Transverse colon (tissue), 4 donors: ENCODE results near the gene JMJD1C. TPM values are rescaled to one million over a fixed set of nuclear protein-coding genes. Genes with fewer than 3 reads are reported as not detected.

Experiments
- DNase-seq: peaks from one replicate; pipeline ENCODE4 v3.0.0-alpha.2; 2019
- H3K27ac ChIP-seq, 4 donors: fragments of 200-600 bp; sonication (generic); 2 replicates each; pipeline ENCODE4 v1.5.1; 2016 to 2018; ENCODE audit warnings: inconsistent platforms in 4 of 4
- H3K27me3 ChIP-seq: fragments of 200-600 bp; sonication (generic); 2 replicates; pipeline ENCODE4 v1.5.1; 2017; ENCODE audit warnings: inconsistent platforms
- H3K36me3 ChIP-seq, 4 donors: fragments of 200-600 bp; sonication (generic); 2 replicates each; pipeline ENCODE4 v1.5.1; 2017 to 2019; ENCODE audit warnings: inconsistent platforms in 4 of 4
- H3K4me1 ChIP-seq, 4 donors: fragments of 200-600 bp; sonication (generic); 2 replicates each; pipeline ENCODE4 v1.5.1; 2017 to 2020; ENCODE audit warnings: inconsistent platforms in 4 of 4
- H3K4me3 ChIP-seq, 4 donors: fragments of 200-600 bp; sonication (generic); 1 replicate in 1 of 4; 2 replicates in 3 of 4; pipeline versions ENCODE4 v1.5.1 to v1.6.1; 2017 to 2019; ENCODE audit warnings: inconsistent platforms in 4 of 4
- H3K9me3 ChIP-seq, 2 donors: fragments of 200-600 bp; sonication (generic); 2 replicates each; pipeline ENCODE4 v1.5.1; 2017 to 2019; ENCODE audit warnings: inconsistent platforms in 2 of 2
- EP300 ChIP-seq: sonication (generic); formaldehyde crosslinking; IDR thresholded peaks from one replicate; pipeline ENCODE4 v1.6.1; 2017; ENCODE audit warnings: antibody characterized with exemption, low read depth
- POLR2A ChIP-seq: fragments of 450-650 bp; IDR thresholded peaks from one replicate; pipeline ENCODE4 v1.6.1; 2016; ENCODE audit warnings: antibody characterized with exemption, mild to moderate bottlenecking, moderate library complexity
- POLR2AphosphoS5 ChIP-seq, 3 donors: sonication (generic); formaldehyde crosslinking; IDR thresholded peaks; one replicate each; pipeline ENCODE4 v1.6.1; 2016; ENCODE audit warnings: antibody characterized with exemption in 3 of 3
- in situ Hi-C, 4 donors: fragments of 200-750 bp; cut with MboI; loops; one replicate each; pipeline versions ENCODE4 v1.15.0 to v1.15.1; 2017; ENCODE audit warnings: low sequenced_read_pairs in 3 of 4, low pct_ligation_motif_present in 1 of 4, low pct_unique_long_range_greater_than_20kb in 1 of 4
- intact Hi-C: fragments of 100-400 bp; cut with DNase I; formaldehyde crosslinking; loops from one replicate; pipeline ENCODE4 v1.15.1; 2023; ENCODE audit warnings: low total_unique reads
- small RNA-seq, 4 donors: library from RNA; depleted of rRNA; stranded (forward); fragments of <200 nt; gene quantifications; one replicate each; pipeline ENCODE3, GENCODE V24; 2016
- total RNA-seq, 4 donors: library from RNA; depleted of rRNA; stranded (reverse); fragments of >200 nt; gene quantifications; one replicate each; pipeline ENCODE4 v1.1.0, GENCODE V29; 2016
- TF ChIP-seq, protein P1 (sequence below), 5 experiments: fragments of 200-600 bp in 3 of 5; fragments of 450-650 bp in 2 of 5; sonication (generic) in 3 of 5; IDR thresholded peaks; 1 replicate in 2 of 5; 2 replicates in 3 of 5; pipeline ENCODE4 v1.5.1; 2016 to 2017; ENCODE audit warnings: antibody characterized with exemption in 5 of 5, inconsistent platforms in 3 of 5, mild to moderate bottlenecking in 2 of 5, moderate library complexity in 1 of 5

The JMJD1C gene
- total RNA-seq, 4 donors from 2014 or later = 56.7 to 128 (median 78.9) TPM

DNA sequence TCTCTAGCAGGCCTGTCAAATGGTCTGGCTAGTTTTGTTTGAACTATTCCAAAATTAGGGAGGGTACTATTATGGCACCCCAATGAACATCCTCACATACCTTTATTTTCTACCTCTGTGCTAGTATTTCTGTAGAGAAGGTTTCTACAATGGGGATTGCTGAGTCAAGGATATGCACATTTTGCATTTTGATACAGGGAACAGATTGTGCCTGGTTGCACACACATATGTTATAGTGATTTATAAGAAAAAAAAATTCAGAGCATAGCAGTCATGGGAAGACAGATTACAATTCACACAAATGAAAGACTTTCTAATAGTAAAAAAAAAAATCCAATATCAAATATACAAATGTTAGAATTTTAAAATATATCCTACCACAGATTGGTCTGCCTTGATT, 346.7 kb downstream of the JMJD1C start:
- in situ Hi-C loops = no loop called here
- Histone ChIP-seq H3K9me3 (no peaks in the 10 kb centered on the region), H3K4me1 (peaks cover 0 to 5% (median 2%) of the 10 kb centered on the region in 4 donors), H3K27me3 (no peaks in the 10 kb centered on the region), H3K27ac (no peak overlapping the region), H3K4me3 (no peak overlapping the region), H3K36me3 (no peaks in the 10 kb centered on the region)
- TF ChIP-seq, protein P1, sequence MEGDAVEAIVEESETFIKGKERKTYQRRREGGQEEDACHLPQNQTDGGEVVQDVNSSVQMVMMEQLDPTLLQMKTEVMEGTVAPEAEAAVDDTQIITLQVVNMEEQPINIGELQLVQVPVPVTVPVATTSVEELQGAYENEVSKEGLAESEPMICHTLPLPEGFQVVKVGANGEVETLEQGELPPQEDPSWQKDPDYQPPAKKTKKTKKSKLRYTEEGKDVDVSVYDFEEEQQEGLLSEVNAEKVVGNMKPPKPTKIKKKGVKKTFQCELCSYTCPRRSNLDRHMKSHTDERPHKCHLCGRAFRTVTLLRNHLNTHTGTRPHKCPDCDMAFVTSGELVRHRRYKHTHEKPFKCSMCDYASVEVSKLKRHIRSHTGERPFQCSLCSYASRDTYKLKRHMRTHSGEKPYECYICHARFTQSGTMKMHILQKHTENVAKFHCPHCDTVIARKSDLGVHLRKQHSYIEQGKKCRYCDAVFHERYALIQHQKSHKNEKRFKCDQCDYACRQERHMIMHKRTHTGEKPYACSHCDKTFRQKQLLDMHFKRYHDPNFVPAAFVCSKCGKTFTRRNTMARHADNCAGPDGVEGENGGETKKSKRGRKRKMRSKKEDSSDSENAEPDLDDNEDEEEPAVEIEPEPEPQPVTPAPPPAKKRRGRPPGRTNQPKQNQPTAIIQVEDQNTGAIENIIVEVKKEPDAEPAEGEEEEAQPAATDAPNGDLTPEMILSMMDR (IDR thresholded peaks at IDR 0.05) = no peak
- TF ChIP-seq EP300 (no peak), POLR2AphosphoS5 (IDR thresholded peaks at IDR 0.05) (no peak), POLR2A (no peak)
- intact Hi-C loops = no loop called here
- no peak for DNase-seq

Small RNA genes within 50 kb of the gene (small RNA-seq; reads per million reads assigned to genes)
- gene AC022022.1 (0 reads per million in 4 donors), gene MIR1296 (3.1 to 25.4 (median 14.2) reads per million in 4 donors)

Other genes starting within 250 kb of the JMJD1C start
- gene REEP3, start 55.4 kb upstream of the JMJD1C start, total RNA-seq = 10 to 100 TPM; 23.9 to 50.1 (median 36.7) TPM